GM18517 (cell line): ENCODE measurements around the gene ATP8B2.
"Not testable (repeated sequence)": the region's sequence is repeated elsewhere in the genome, so short reads cannot be mapped to it uniquely, and the experiment has no call there.

Source experiments
- ATAC-seq: cut with Tn5 transposase; IDR thresholded peaks from one replicate; pipeline ENCODE4 v1.9.1; 2021; ENCODE audit warnings: mild to moderate bottlenecking, moderate library complexity; ENCODE audit not compliant: unreplicated experiment

The ATP8B2 gene

DNA sequence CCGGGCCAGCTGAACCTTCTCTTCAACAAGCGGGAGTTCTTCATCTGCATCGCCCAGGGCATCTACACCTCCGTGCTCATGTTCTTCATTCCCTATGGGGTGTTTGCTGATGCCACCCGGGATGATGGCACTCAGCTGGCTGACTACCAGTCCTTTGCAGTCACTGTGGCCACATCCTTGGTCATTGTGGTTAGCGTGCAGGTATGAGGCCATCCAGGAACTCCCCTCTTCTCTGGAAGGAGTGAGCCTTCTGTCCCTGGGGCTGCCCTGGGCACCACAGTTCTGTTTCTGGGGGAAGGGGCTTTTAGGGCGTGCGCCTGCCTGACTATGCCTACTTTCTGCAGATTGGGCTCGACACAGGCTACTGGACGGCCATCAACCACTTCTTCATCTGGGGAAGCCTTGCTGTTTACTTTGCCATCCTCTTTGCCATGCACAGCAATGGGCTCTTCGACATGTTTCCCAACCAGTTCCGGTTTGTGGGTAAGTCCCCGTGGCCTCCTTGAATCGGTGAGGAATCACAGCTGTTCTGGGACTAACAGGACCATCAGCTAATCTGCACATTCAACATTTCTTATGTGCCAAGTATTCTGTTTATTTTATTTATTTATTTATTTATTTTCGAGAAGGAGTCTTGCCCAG is 21.1 kb downstream of the ATP8B2 start:
- ATAC-seq: no peak

DNA sequence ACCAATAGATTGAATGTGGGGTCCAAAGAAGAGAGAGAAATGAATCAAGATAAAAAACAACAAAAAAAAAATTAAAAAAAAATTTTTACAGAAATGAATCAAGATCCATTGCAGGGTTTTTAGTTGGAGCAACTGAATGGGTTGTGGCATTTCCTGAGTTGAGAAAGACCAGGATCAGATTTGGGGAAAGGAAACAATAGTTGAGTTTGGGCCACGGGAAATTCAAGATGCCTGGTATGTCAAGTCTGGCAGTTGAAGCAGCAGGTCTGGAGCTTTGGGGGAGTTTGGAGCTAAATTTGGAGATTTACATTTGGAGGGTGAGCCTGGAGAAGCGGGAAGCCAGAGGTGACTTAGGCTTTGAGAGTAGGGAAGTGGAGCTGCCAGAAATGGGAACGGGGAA is 22.6 kb downstream of the ATP8B2 start:
- no peak for ATAC-seq

DNA sequence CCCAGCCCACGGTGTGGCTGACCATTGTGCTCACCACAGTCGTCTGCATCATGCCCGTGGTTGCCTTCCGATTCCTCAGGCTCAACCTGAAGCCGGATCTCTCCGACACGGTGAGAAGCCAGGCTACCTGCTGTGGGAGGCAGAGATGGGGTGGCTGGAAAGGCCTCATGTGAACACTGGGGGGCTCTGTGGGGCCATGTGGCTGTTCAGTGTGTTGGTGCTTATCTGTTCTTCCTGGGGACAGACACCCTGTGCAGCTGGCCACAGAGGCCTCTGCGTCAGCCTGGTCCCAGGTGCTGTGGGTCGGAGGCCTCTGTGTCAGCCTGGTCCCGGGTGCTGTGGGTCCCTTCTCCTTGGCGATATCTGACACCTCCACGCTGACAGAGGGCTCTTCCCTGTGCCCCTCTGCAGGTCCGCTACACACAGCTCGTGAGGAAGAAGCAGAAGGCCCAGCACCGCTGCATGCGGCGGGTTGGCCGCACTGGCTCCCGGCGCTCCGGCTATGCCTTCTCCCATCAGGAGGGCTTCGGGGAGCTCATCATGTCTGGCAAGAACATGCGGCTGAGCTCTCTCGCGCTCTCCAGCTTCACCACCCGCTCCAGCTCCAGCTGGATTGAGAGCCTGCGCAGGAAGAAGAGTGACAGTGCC is 23.2 kb downstream of the ATP8B2 start:
- no peak for ATAC-seq

DNA sequence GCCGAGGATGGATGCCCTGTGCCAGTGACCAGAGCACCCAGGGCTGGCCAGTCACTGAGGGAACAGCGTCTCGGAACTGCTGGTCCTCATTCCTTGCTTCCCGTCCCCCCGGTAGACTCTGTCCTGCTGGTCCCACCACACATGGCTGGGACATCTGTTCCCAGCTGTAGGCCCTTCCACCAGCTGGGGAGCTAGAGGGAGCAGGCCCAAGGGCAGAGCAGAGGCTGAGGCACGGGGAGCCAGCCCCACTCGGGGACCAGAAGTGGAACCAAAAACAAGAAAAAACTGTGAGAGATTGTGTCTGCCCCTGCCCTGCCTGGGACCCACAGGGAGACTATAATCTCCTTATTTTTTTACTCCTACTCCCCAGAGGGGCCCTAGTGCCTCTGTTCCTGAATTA is 23.8 kb downstream of the ATP8B2 start:
- ATAC-seq: no peak

DNA sequence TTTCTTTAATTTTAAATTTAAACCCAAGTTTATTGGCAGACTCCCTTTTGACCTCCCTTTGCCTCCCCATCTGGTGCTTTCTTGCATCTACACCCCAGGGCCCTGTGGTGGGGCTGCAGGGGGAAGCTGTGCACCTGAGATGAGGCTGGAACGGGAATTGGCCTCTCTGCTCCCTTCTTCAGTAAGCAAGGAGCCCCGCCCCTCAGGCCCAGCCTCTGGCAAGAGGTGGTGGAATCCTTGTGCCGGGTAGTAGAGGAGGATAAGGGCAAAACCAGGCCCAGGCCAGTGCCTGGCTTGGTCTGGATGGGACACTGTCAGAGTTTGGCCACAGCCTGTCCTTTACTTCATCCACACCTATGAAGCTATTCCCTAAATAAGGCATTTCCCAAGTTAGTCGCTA is 25.1 kb downstream of the ATP8B2 start:
- no peak for ATAC-seq

DNA sequence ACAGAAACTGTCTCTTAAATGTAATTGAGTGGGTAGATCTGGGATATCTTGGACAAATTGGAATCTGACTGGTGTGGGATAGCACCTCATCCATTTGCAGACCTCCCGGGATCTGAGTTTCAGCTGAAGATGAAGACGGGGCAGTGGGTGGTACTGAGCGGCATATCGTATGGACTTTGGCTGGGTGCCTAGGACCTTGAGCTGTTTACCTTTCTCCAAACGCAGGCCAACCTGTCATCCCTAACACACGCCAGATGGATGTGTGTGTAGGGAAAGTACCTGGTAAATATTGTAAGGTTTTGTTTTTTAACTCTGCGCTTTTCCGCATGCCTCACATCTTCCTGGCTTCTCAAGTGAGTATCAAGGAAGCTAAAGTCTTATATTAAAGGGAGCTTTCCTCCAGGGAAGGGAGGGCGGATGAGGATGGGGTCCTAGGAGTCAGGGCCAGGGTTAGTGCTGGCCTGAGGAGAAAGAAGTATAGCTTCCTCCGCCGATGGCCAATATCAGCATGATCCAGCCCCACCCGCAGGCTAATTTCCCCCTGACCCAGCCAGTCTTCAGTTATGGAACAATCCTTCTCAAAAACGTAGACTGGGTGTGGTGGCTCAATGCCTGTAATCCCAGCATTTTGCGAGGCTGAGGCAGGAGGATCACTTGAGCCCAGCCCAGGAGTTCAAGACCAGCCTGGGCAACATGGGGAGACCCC is 26.2 kb downstream of the ATP8B2 start:
- ATAC-seq: no peak

DNA sequence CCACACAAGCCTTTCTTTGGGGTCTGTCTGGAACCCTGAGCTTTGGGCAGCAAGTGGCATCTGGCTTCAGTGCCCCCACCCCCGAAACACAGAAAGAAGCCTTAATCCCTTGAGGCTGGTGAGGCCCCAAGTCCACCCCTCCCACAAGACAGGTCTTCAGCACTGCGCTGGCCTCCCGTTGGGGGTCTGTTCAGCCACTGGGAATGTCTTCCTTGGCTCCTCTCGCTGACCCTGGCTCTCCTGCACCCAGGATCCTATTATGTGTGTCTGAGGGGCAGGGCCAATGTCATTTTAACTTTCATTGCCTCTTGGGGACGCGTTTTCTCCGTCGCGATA is 26.9 kb downstream of the ATP8B2 start:
- no peak for ATAC-seq

DNA sequence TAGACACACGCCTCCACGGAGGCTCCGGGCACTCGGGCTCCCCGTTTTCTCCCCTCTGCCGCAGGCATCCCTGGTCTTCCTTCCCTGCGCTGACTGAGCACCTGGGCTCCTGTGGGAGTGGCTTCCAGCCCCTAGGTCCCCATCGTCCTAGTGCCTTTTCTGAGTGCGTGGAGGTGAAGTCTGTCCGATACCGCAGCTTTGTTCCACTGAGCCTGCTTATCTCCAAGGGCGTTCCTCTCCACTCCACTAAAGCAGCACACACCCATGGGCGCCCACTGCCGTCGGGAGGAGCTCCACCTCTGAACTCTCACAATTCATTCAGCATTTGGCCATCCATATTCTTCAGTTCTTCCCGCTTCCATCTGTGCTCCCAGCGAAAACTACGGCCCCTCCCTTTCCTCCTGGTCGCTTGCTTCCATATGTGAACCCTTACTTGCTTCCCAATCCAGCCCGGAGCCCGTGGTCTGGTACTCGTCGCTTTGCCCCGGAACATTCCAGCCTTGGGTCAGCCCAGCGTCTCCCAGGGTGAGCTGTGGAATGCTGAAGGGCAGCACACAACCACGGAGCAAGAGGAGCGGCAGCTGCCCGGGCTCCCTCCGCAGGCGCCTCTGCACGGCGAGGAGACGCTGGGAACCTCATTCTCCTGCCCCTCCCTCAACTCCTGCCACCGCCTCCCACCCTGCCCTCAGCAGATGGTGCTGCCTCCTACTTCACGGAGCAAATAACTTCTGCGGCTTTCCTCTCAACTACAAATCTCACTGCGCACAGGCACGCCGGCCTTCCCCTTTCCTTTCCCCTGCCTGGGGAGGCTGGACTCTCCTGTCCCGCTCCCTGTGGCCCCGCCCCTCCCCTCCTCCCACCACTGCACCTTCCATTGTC is 27.5 kb downstream of the ATP8B2 start:
- ATAC-seq: no peak

DNA sequence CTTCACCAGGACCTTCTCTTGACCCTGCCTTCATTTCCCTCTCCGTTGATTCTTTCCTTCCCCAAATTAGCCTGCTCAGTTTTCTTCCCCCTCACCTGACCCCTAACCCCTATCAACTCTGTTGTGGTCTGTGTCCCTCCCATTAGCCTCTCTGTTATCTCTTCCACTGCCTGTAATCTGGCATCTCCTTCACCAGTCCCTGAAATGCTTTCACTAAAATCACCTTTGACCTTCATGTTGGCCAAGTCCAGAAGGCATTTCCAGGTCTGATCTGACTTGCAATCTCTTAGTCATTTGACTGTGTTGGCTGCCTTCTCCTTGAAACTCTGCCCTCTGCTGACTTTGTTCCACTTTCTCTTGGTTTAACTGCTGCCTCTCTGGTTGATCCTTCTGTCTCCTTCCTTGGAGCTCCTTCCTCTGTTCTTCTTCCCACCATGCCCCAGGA is 28.2 kb downstream of the ATP8B2 start:
- no peak for ATAC-seq

DNA sequence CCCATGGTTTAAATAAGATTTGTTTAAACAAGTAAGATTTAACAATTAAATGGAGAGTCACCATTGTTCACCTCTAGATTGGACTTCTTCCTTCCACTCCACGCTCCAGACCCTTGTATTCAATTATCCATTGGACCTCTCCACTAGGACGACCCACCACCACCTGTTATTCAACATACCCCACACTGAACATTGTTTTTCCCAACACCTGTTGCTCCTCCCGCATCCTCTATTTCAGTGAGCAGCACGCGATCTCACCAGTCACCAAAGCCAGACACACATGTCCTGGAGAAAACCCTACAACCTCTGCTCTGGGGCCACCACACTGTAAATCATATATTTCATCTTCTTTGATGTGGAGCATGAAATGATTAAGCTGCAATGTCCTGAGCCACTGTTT is 28.6 kb downstream of the ATP8B2 start:
- ATAC-seq: no peak

DNA sequence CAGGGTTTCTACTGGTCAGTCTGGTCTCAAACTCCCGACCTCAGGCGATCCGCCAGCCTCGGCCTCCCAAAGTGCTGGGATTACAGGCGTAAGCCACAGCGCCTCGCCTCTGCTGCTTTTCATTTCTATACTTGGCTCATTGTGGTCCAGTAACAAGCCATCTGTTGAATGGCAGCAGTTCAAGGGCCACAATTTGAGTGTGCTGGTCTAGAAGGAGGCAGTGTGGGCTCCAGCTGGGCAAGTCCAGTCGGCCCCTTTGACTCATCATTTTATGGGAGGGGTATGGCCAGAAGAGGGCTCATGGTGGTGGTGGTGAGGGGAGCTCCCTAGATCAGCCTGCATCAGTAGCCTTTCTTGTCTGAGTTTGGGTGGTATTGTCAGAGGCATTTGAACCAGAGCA is 33.2 kb downstream of the ATP8B2 start:
- no peak for ATAC-seq

DNA sequence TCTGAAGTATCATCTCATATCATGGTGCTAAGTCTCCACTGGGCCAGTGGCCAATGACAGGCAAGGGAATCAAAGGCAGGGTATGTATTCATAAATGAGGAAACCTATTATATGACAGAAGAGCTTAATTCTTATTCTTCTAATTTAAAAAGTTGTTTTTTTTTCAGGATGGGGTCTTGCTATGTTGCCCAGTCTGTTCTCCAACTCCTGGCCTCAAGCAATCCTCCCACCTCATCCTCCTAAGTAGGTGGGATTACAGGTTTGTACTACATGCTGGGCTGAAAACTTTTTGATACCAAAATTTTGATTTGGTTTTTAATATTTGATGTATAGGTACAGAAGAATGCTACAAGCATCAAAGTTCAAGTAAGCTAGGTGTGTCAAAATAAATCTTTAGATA is 35.0 kb downstream of the ATP8B2 start:
- no peak for ATAC-seq

DNA sequence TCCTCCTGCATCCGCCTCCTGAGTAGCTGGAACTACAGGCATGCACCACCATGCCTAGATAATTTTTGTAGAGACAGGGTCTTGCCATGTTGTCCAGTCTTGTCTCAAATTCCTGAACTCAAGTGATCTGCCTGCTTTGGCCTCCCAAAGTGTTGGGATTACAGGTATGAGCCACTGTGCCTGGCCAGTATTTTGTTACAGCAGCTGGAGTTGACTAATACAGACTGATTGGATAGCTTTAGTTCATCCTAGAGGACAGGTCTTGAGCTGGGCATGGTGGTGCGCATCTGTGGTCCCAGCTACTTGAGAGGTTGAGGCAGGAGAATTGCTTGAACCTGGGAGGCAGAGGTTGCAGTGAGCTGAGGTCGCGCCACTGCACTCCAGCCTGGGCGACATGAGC is 35.6 kb downstream of the ATP8B2 start:
- ATAC-seq: not testable (repeated sequence)

DNA sequence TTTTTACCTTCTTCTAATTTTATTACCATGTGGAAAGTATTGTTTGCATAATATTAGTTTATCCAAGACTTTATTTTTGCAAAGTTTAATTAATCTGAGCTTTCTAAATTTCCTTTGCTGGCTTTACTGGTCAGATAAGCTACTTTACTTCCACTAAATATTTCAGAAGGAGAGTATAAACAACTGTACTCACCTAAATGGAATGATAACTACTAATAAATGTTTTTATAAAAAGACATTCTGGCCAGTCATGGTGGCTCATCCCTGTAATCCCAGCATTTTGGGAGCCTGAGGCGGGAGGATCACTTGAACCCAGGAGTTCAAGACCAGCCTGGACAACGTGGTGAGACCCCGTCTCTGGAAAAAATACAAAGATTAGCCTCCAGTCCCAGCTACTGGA is 36.0 kb downstream of the ATP8B2 start:
- ATAC-seq: no peak

DNA sequence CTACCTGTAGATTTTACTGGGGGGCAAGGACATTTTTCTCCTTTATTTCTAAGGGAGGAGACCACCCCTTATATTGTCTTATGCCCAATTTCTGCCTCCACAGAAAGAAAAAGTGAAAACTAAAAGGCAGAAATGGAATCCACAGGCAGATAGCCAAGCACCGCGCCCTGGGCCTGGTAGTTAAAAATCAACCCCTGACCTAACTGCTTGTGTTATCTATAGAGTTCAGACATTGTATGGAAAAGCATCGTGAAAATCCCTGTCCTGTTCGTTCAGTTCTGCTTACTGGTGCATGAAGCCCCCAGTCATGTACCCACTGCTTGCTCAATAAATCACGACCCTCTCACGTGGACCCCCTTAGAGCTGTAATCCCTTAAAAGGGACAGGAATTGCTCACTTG is 46.1 kb downstream of the ATP8B2 start:
- ATAC-seq: no peak

DNA sequence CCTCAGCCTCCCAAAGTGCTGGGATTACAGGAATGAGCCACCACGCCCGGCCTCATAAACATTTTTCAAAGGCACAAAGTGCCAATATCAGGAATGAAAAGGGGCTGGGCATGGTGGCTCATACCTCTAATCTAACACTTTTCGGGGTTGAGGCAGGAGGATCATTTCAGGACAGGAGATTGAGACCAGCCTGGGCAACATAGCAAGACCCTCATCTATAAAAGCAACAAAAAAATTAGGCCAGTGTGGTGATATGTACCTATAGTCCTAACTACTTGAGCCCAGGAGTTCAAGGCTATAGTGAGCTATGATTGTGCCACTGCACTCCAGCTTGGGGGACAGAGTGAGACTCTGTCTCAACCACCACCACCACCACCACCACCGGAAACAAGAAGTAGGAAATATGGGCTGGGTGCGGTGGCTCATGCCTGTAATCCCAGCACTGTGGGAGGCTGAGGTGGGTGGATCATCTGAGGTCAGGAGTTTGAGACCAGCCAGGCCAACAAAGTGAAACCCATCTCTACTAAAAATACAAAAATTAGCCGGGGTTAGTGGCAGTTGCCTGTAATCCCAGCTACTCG is 48.5 kb downstream of the ATP8B2 start:
- not testable (repeated sequence) for ATAC-seq

DNA sequence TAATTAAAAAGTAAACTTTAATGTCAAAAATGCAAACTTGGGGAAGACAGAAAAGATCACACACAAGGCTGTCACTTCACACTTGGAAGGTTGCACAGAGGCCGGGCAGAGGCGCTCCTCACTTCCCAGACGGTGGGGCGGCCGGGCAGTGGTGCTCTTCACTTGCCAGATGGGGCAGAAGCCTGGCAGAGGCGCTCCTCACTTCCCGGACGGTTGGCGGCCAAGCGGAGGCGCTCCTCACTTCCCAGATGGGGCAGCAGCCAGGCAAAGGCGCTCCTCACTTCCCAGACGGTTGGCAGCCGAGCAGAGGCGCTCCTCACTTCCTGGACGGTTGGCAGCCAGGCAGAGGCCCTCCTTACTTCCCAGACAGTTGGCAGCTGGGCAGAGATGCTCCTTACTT is 54.0 kb downstream of the ATP8B2 start:
- ATAC-seq: no peak

DNA sequence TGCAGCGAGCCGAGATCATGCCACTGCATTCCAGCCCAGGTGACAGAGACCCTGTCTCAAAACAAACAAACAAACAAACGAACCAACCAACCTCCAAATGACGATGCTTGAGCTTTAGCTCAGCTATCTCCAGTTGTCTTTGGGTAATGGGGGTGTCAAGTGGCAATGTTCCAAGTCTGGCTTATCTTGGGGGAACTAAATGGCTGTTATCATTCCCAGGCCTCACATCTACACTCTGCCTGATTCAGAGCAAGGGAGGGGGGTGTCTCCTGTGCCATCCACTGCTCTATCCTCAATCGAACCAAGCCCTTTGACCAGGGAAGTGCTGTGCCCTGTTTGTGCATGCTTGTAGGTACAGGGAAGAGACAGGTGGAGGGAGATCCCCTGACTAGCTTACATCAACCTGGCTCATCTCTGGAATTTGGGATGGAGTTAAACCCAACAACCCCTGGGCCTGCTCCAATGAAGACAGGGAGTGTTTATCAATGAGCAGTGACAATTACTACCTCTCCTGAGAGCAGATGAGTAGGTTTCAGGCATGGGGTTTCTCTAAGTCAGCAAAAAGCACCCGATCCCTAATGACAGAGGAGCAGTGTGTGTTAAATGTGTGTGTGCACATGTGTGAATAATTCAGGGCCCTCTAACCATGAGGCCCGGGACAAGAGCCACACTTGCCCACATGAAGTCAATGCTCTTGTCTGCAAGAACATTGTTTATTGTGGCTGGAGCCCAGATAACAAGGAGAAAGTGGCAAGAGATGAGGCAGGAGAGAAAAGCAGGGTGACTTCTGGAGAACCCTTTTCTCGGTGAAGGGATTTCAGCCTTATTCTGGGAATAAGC is 59.5 kb downstream of the ATP8B2 start:
- ATAC-seq: no peak

DNA sequence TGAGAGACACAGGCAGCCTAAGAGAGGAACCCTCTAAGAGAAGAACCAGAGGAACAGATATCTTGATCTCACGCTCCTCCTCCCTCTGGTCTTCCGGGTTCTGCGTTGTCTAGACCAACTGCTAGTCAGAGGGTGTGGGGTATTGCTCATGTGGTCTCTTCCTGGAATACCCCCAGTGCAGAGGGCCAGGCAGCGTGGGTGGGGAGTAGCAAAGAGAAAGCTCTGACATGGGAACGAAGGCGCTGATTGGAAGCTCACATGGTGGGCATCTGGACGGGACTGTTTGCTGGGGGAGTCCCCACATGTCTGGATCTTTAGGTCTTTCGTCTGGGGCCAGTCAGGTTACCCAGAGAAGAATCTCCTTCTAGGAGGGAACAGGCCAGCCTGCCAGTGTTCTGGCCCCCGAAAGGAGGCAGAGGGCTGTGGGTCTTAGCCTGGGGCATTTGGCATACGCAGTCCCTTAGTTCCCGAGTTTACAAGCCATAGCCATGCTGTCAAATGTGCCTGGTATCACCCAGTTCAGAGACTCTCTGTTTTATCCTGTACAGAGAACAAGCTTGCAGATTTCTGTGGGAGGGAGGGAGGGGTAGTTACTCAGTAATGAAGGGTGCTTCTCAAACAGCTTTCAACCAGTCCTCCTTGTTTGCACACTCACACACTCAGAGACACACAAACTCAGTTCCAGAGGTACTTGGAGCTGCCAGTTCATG is 61.5 kb downstream of the ATP8B2 start:
- ATAC-seq: peak; percentile 78
